Pancreas (tissue), 10 donors: ENCODE data around the gene ELP4. TPM values are rescaled to one million over a fixed set of nuclear protein-coding genes. Genes with fewer than 3 reads are reported as not detected.
"Not testable (repeated sequence)": the region's sequence is repeated elsewhere in the genome, so short reads cannot be mapped to it uniquely, and the experiment has no call there.

Experiments used
- ATAC-seq, 4 donors: fragments of 200-7000 bp; cut with Tn5 transposase; one replicate each; pipeline versions ENCODE4 v1.8.0 to v1.9.1; 2020; ENCODE audit warnings: mild to moderate bottlenecking in 4 of 4, moderate library complexity in 4 of 4
- DNase-seq, 6 donors: peaks; one replicate each; pipeline ENCODE4 v3.0.0-alpha.2; 2020
- FAIRE-seq: peaks from 2 replicates; lab custom pipeline; 2012; peaks lifted over from hg19 to GRCh38; lab: Jason Lieb, UNC
- H3K27ac ChIP-seq, 4 donors: fragments of 200-600 bp; sonication (generic); 1 replicate in 3 of 4; 2 replicates in 1 of 4; pipeline versions ENCODE4 v1.5.0 to v1.8.0; 2020
- H3K27me3 ChIP-seq, 4 donors: fragments of 200-600 bp; one replicate each; pipeline ENCODE4 v1.8.0; 2021
- H3K36me3 ChIP-seq, 3 donors: fragments of 200-600 bp; sonication (generic) in 1 of 3; one replicate each; pipeline versions ENCODE4 v1.5.0 to v1.8.0; 2020 to 2021
- H3K4me1 ChIP-seq, 3 donors: fragments of 200-600 bp; one replicate each; pipeline ENCODE4 v1.8.0; 2021
- H3K4me3 ChIP-seq, 4 donors: fragments of 200-600 bp; sonication (generic) in 2 of 4; one replicate each; pipeline versions ENCODE4 v1.5.0 to v1.8.0; 2020 to 2021
- H3K9me3 ChIP-seq, 4 donors: fragments of 200-600 bp; one replicate each; pipeline ENCODE4 v1.8.0; 2021
- CTCF ChIP-seq, 4 donors: fragments of 200-600 bp; sonication (generic) in 3 of 4; IDR thresholded peaks; one replicate each; pipeline versions ENCODE4 v1.5.0 to v1.8.0; 2021; ENCODE audit warnings: antibody characterized with exemption in 4 of 4
- WGBS, 2 donors: extraction: QIAGEN DNeasy Blood & Tissue Kit; methylation state at CpG; one replicate each; pipeline ENCODE4 v1.1.7; 2013; 5-methylcytosine and 5-hydroxymethylcytosine counted together
- intact Hi-C, 3 donors: fragments of 100-400 bp; cut with DNase I; formaldehyde crosslinking; loops; one replicate each; pipeline versions ENCODE4 v1.11.1 to v1.14.2; 2022
- polyA plus RNA-seq, 2 donors: library from polyadenylated mRNA; stranded (reverse); fragments of 200-250 nt; gene quantifications; one replicate each; pipeline ENCODE4 v1.2.3, GENCODE V29; 2013
- total RNA-seq, 6 donors: library from RNA; stranded (reverse); fragmentation: NEBNext Ultra II Directional in 4 of 6; extraction: Animal tissue kit (Norgen Biotek cat#: 25700) in 4 of 6; gene quantifications; one replicate each; pipeline versions ENCODE4 v1.2.1 to v1.2.4, GENCODE V29; 2021 to 2023
- donor health status: healthy with polysubstance abuse.
- donor health status: DM: no; HTN: no; CAD: no; lungs with moderate emphysema.
- donor health status: DM: no; HTN: no; CAD: no.
- donor health status: control.
- donor health status: control.
- donor health status: Bipolar disorder and iron deficiency.
- donor health status: DM: yes; HTN: yes; CAD: no.
- donor health status: DM: no; HTN: no; CAD: no.
- donor health status: DM: no; HTN: no; CAD: no.
- donor health status: DM: yes; HTN: yes; CAD: no.

The ELP4 gene
- total and polyA plus RNA-seq, 8 donors = 8.7 to 13.2 (median 9.9) TPM

DNA sequence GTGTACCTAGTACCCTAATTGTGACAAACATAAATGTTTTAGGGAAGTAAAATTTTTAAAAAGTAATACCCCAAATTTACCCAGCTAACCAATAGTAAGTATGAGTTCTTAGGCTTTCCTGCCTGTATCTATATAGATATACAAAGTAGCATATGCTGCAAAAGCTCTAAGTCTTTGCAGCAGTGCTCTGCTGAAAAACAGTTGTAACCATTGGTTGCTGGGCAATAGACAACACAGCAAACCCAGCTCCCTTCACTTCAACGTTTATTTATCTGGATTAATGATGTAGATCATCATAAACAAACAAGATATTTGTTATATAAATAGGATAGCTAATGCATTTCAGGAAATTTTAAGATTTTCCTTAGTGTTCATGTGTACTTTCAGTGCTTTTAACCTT, 218.9 kb downstream of the ELP4 start:
- H3K36me3 ChIP-seq = no peaks in the 10 kb centered on the region
- no peak for FAIRE-seq
- H3K4me1 ChIP-seq = no peaks in the 10 kb centered on the region
- no peaks in the 10 kb centered on the region for H3K27me3 ChIP-seq
- TF ChIP-seq CTCF (IDR thresholded peaks at IDR 0.05) = no peak
- H3K4me3 ChIP-seq = no peak overlapping the region
- no peak for DNase-seq
- ATAC-seq = peak in 2 of 4 donors; percentile 46 to 63
- 7 to 13% methylated on average over 1 of the region's 1 CpG for WGBS, 2 donors
- intact Hi-C loops = no loop called here
- no peak overlapping the region for H3K27ac ChIP-seq
- no peaks in the 10 kb centered on the region for H3K9me3 ChIP-seq

DNA sequence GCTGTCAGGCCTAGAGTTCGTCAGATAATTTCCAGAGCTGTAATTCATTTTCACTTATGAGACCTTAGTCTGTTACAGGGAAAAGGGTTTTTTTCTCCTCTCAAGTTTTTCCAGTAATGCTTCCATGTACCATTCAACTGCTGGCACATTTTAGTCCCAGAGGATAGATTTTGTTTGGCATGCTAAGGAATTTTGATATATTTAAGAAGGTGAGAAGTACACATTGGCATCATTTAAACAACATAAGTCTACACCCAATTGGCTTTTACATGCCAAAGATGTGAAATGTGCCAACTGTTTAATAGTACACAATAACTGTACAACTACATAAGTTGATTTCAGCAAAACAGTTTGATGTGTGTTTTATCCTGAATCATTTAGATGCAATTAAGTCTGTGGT, 230.6 kb downstream of the ELP4 start:
- ATAC-seq (no peak), FAIRE-seq (no peak), DNase-seq (no peak)
- H3K4me3 ChIP-seq = no peak overlapping the region
- no peak for TF ChIP-seq CTCF (IDR thresholded peaks at IDR 0.05)
- no peaks in the 10 kb centered on the region for H3K36me3 ChIP-seq
- no peaks in the 10 kb centered on the region for H3K27me3 ChIP-seq
- no peaks in the 10 kb centered on the region for H3K9me3 ChIP-seq
- intact Hi-C loops = loop anchor here in 1 of 3 donors (10.0 kb wide), 1 partner anchor 65 kb away; no protein-coding TSS in a partner anchor
- WGBS, 2 donors = 66 to 68% methylated on average over 1 of the region's 1 CpG
- no peaks in the 10 kb centered on the region for H3K4me1 ChIP-seq
- H3K27ac ChIP-seq = no peak overlapping the region

DNA sequence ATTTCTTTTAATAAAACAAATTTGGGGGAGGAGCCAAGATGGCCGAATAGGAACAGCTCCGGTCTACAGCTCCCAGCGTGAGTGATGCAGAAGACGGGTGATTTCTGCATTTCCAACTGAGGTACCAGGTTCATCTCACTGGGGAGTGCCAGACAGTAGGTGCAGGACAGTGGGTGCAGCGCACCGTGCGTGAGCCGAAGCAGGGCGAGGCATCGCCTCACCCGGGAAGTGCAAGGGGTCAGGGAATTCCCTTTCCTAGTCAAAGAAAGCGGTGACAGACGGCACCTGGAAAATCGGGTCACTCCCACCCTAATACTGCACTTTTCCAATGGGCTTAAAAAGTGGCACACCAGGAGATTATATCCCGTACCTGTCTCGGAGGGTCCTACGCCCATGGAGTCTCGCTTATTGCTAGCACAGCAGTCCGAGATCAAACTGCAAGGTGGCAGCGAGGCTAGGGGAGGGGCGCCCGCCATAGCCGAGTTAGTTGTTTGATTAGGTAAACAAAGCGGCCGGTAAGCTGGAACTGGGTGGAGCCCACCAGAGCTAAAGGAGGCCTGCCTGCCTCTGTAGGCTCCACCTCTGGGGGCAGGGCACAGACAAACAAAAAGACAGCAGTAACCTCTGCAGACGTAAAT, 231.3 kb downstream of the ELP4 start:
- not testable (repeated sequence) for DNase-seq, FAIRE-seq, H3K9me3 ChIP-seq, ATAC-seq, H3K36me3 ChIP-seq, H3K4me1 ChIP-seq, H3K4me3 ChIP-seq, H3K27ac ChIP-seq, H3K27me3 ChIP-seq
- WGBS, 2 donors = 93 to 96% methylated on average over 26 of the region's 26 CpGs
- intact Hi-C loops = loop anchor here in 1 of 3 donors (10.0 kb wide), 1 partner anchor 64 kb away; no protein-coding TSS in a partner anchor

DNA sequence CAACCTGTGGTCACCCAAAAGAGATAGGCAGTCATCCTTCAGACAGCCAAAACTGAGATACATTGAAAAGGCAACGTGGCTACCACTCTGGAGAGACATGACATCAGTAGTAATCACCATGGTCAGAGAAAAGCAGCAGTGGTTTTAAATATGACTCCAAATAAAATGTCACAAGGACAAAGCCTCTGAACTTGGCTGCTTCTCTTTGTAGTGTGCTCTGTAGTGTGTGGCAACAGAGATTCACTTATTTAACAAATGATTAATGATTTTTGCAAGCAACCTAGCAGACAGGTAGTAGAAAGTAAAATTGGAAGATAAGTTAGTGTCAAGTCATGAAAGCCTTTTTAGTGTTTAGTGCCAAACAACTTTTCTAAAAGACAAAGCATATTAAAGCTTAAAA, 238.0 kb downstream of the ELP4 start:
- intact Hi-C loops = loop anchor here in 1 of 3 donors (10.0 kb wide), 1 partner anchor 57 kb away; no protein-coding TSS in a partner anchor
- Histone ChIP-seq H3K36me3 (no peaks in the 10 kb centered on the region), H3K9me3 (no peaks in the 10 kb centered on the region), H3K27me3 (no peaks in the 10 kb centered on the region), H3K4me3 (no peak overlapping the region), H3K27ac (no peak overlapping the region), H3K4me1 (no peaks in the 10 kb centered on the region)
- TF ChIP-seq CTCF (IDR thresholded peaks at IDR 0.05) = no peak
- FAIRE-seq = no peak
- 55 to 67% methylated on average over 1 of the region's 1 CpG for WGBS, 2 donors
- ATAC-seq = no peak
- DNase-seq = no peak

GRCh38 chr11:31757260-31757835, 247.8 kb downstream of the ELP4 start:
- DNase-seq (no peak), FAIRE-seq (no peak), ATAC-seq (peak in 1 of 4 donors; percentile 40)
- Histone ChIP-seq H3K27ac (no peak overlapping the region), H3K36me3 (no peaks in the 10 kb centered on the region), H3K9me3 (no peaks in the 10 kb centered on the region), H3K27me3 (no peaks in the 10 kb centered on the region), H3K4me1 (peaks cover 0 to 9% (median 4%) of the 10 kb centered on the region in 3 donors), H3K4me3 (no peak overlapping the region)
- intact Hi-C loops = no loop called here
- no peak for TF ChIP-seq CTCF (IDR thresholded peaks at IDR 0.05)
- WGBS, 2 donors = 31% methylated on average over 3 of the region's 3 CpGs
